T-cell (primary cell): ENCODE results near the gene PRKCB. TPM values are rescaled to one million over a fixed set of nuclear protein-coding genes. Genes with fewer than 3 reads are reported as not detected.

Source experiments
- ATAC-seq, 4 experiments: fragments of 200-7000 bp in 3 of 4; fragments of 150-1000 bp in 1 of 4; cut with Tn5 transposase; replicated peaks in 1 of 4; 1 replicate in 3 of 4; 2 replicates in 1 of 4; pipeline ENCODE4 v1.10.0; 2021; ENCODE audit warnings: moderate library complexity in 3 of 4, mild to moderate bottlenecking in 2 of 4, moderate number of reproducible peaks in 1 of 4
- CTCF ChIA-PET, 2 donors: fragments of 300-600 bp; sonication (Branson Sonifier 250); formaldehyde crosslinking; loops; one replicate each; lab custom pipeline; 2022; ENCODE audit warnings: antibody characterized with exemption in 2 of 2; lab: Charles Lee
- POLR2A ChIA-PET, 2 donors: fragments of 300-600 bp; sonication (Branson Sonifier 250); formaldehyde crosslinking; loops; one replicate each; lab custom pipeline; 2022; ENCODE audit warnings: antibody characterized with exemption in 2 of 2; lab: Charles Lee
- DNase-seq, 35 experiments: peaks; one replicate each; pipeline versions ENCODE4 v3.0.0 to v3.0.0-alpha.2; 2013 to 2023
- H3K27ac ChIP-seq: one replicate; pipeline ENCODE4 v1.5.1; 2013; ENCODE audit warnings: low read length
- H3K27me3 ChIP-seq, 2 experiments: replicated peaks in 1 of 2; 1 replicate in 1 of 2; 2 replicates in 1 of 2; pipeline versions ENCODE4 v1.6.1 to v1.7.0; 2013; ENCODE audit warnings: low read length in 1 of 2, mixed read lengths in 1 of 2; ENCODE audit not compliant: control insufficient read depth in 2 of 2, insufficient read depth in 2 of 2; ENCODE audit errors: extremely low read depth in 1 of 2
- H3K36me3 ChIP-seq, 2 donors: 1 replicate in 1 of 2; 2 replicates in 1 of 2; pipeline versions ENCODE4 v1.6.1 to v1.7.0; 2013; ENCODE audit warnings: low read length in 1 of 2; ENCODE audit not compliant: control insufficient read depth in 2 of 2, insufficient read depth in 1 of 2; ENCODE audit errors: extremely low read depth in 1 of 2
- H3K4me1 ChIP-seq, 2 experiments: 1 replicate in 1 of 2; 2 replicates in 1 of 2; pipeline versions ENCODE4 v1.6.1 to v1.7.0; 2013; ENCODE audit warnings: low read length in 2 of 2, mixed read lengths in 1 of 2; ENCODE audit not compliant: insufficient read depth in 2 of 2, control insufficient read depth in 1 of 2; ENCODE audit errors: extremely low read depth in 1 of 2
- H3K4me3 ChIP-seq, 2 donors: 1 replicate in 1 of 2; 2 replicates in 1 of 2; pipeline versions ENCODE4 v1.5.1 to v1.7.0; 2013; ENCODE audit warnings: mild to moderate bottlenecking in 2 of 2, low read length in 1 of 2, moderate library complexity in 1 of 2; ENCODE audit not compliant: control insufficient read depth in 1 of 2; ENCODE audit errors: extremely low read depth in 1 of 2
- H3K9me3 ChIP-seq: 2 replicates; pipeline ENCODE4 v1.7.0; 2013
- H3K27ac Mint-ChIP-seq, 2 donors: one replicate each; pipeline ENCODE4 v1.8.0; 2020 to 2021; ENCODE audit warnings: mild to moderate bottlenecking in 2 of 2, mixed read lengths in 2 of 2
- H3K27me3 Mint-ChIP-seq, 2 donors: one replicate each; pipeline ENCODE4 v1.8.0; 2021 to 2022; ENCODE audit warnings: mixed read lengths in 2 of 2
- H3K36me3 Mint-ChIP-seq: one replicate; pipeline ENCODE4 v1.8.0; 2021; ENCODE audit warnings: mixed read lengths
- H3K4me1 Mint-ChIP-seq, 3 donors: one replicate each; pipeline ENCODE4 v1.8.0; 2020 to 2022; ENCODE audit warnings: mixed read lengths in 3 of 3, mild to moderate bottlenecking in 1 of 3
- H3K4me3 Mint-ChIP-seq, 3 donors: one replicate each; pipeline ENCODE4 v1.8.0; 2020 to 2022; ENCODE audit warnings: mild to moderate bottlenecking in 3 of 3, mixed read lengths in 3 of 3, moderate library complexity in 3 of 3
- H3K9me3 Mint-ChIP-seq, 3 donors: one replicate each; pipeline ENCODE4 v1.8.0; 2020 to 2022; ENCODE audit warnings: mixed read lengths in 3 of 3
- WGBS: methylation state at CpG from one replicate; pipeline ENCODE4 v1.1.5; 2013; ENCODE audit warnings: missing lambda C conversion rate; ENCODE audit not compliant: insufficient coverage; 5-methylcytosine and 5-hydroxymethylcytosine counted together
- total RNA-seq, 35 experiments: library from RNA in 6 of 35; stranded (reverse) in 6 of 35; fragments of 120-200 nt in 1 of 35; gene quantifications; one replicate each; pipeline versions ENCODE4 v1.2.1 to v1.2.4 and lab custom pipeline; 2013 to 2026

PRKCB gene
- total RNA-seq, 5 donors from 2014 or later (not counting 1 experiment from before 2014, with no cell fraction given): 84.7 to 114 (median 105) TPM

GRCh38 chr16:23871924-23872323 is 36.1 kb downstream of the PRKCB start:
- Histone ChIP-seq H3K27me3 (no peaks in the 10 kb centered on the region), H3K4me3 (no peak overlapping the region), H3K36me3 (peaks cover 0 to 6% of the 10 kb centered on the region in 2 donors), H3K4me1 (peaks cover 13 to 35% of the 10 kb centered on the region in 2 experiments), H3K27ac (no peak overlapping the region), H3K9me3 (no peaks in the 10 kb centered on the region)
- Mint-ChIP-seq H3K4me3 (no peak overlapping the region), H3K27ac (no peak overlapping the region), H3K27me3 (no peaks in the 10 kb centered on the region), H3K36me3 (no peaks in the 10 kb centered on the region), H3K9me3 (no peaks in the 10 kb centered on the region), H3K4me1 (peaks cover 74 to 79% (median 74%) of the 10 kb centered on the region in 3 donors)
- ATAC-seq: no peak
- POLR2A ChIA-PET: no interaction called here
- no peak for DNase-seq
- CTCF ChIA-PET: interaction anchor here in 1 of 2 donors (0.7 kb wide), 1 partner anchor 81 kb away, joined by 5 read pairs; no protein-coding TSS in a partner anchor
- WGBS: 78% methylated on average over 2 of the region's 3 CpGs

GRCh38 chr16:23874613-23875294 is 39.0 kb downstream of the PRKCB start:
- Histone ChIP-seq H3K27me3 (no peaks in the 10 kb centered on the region), H3K36me3 (peaks cover 0 to 8% of the 10 kb centered on the region in 2 donors), H3K27ac (no peak overlapping the region), H3K4me3 (no peak overlapping the region), H3K4me1 (peaks cover 12 to 38% of the 10 kb centered on the region in 2 experiments), H3K9me3 (no peaks in the 10 kb centered on the region)
- no peak for DNase-seq
- Mint-ChIP-seq H3K36me3 (no peaks in the 10 kb centered on the region), H3K4me1 (peaks cover 70 to 81% (median 78%) of the 10 kb centered on the region in 3 donors), H3K27me3 (no peaks in the 10 kb centered on the region), H3K27ac (peak overlapping the region; percentile 65 to 78), H3K9me3 (no peaks in the 10 kb centered on the region), H3K4me3 (no peak overlapping the region)
- no CpG with 5 or more reads among the region's 5 CpGs for WGBS
- peak in 1 of 4 experiments; percentile 32 for ATAC-seq
- CTCF ChIA-PET: interaction anchor here (0.6 to 0.8 kb wide), 6 partner anchors 11 to 666 kb away, joined by 3 to 5 read pairs (median 4); no protein-coding TSS in a partner anchor
- POLR2A ChIA-PET: no interaction called here

DNA sequence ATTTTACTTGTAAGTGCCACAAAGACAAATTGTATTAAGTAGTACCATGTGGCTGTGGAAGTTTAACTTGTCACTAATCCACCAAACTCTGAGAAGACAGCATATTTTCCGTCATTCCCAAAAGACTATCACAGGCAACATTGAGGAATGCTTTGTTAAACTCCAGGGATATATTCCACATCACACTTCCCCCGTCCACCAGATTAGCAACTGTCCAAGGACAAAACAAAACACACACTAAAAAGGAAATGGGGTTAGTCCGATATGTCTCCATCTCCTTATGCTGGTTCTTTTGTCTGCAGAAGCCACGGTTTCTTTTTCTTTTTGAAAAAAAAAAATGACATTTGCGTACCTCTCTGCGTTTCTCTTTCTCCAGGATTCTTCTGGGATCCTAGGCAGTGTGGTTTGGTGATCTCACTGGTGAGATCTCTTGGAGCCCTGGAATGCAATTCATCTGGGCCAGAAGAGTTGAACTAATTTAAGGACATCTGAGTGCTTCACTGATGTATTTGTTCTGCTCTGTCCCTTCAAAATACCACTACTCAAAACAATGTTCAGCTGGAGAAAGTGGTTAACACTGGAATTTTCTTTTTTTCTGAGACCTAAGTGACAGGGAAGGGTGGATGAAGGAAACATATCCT is 40.6 kb downstream of the PRKCB start:
- Histone ChIP-seq H3K4me3 (no peak overlapping the region), H3K27me3 (no peaks in the 10 kb centered on the region), H3K36me3 (peaks cover 0 to 10% of the 10 kb centered on the region in 2 donors), H3K4me1 (peaks cover 14 to 40% of the 10 kb centered on the region in 2 experiments), H3K9me3 (no peaks in the 10 kb centered on the region), H3K27ac (no peak overlapping the region)
- no CpG with 5 or more reads among the region's 6 CpGs for WGBS
- ChIA-PET POLR2A (no interaction called here), CTCF (interaction anchor here (1.2 to 2.3 kb wide), 7 partner anchors 73 to 160 kb away, joined by 3 to 24 read pairs (median 7); no protein-coding TSS in a partner anchor)
- Mint-ChIP-seq H3K36me3 (no peaks in the 10 kb centered on the region), H3K27ac (peak overlapping the region; percentile 38 to 71), H3K4me3 (no peak overlapping the region), H3K27me3 (no peaks in the 10 kb centered on the region), H3K4me1 (peaks cover 77 to 81% (median 78%) of the 10 kb centered on the region in 3 donors), H3K9me3 (no peaks in the 10 kb centered on the region)
- no peak for DNase-seq
- ATAC-seq: no peak

DNA sequence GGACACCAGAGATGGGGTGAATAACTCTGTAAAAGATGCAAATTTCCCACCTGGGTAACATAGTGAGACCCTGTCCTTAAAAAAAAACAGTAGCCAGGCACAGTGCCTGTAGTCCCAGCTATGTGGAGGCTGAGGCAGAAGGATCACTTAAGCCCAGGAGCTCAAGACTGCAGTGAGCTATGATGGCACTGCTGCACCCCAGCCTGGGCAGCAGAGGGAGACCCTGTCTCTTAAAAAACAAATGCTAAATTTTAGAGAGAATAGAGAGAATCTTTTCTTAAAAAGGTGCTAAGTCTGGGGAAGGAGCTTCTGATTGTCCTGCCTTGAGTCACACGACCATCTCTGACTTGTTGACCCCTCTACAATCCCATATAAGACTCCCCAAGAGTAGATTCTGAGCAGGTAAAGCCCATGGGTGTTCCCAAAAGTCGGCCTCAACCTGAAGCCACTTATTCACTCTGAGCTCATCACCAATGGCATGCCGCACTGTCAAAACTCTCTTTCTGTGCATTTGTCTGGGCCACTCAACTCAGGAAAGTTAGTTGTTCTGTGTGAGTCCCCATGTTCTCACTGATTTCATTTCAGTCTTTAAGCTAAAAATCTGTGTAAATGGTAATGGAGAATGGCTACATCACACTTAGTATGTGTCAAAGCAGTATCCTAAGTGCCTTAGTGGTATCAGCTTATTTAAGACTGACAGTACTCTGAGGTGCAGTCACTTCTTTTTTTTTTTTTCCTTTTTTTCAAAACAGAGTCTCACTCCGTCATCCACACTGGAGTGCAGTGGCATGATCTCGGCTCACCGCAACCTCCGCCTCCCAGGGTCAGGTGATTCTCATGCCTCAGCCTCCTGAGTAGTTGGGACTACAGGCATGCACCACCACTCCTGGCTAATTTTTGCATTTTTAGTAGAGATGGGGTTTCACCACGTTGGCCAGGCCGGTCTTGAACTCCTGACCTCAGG is 41.6 kb downstream of the PRKCB start:
- no peak overlapping the region for H3K27ac ChIP-seq
- H3K4me3 Mint-ChIP-seq: no peak overlapping the region
- WGBS: 92% methylated on average over 4 of the region's 9 CpGs
- H3K27me3 Mint-ChIP-seq: no peaks in the 10 kb centered on the region
- no peak overlapping the region for H3K4me3 ChIP-seq
- no peaks in the 10 kb centered on the region for H3K27me3 ChIP-seq
- H3K4me1 Mint-ChIP-seq: peaks cover 80 to 82% (median 81%) of the 10 kb centered on the region in 3 donors
- H3K36me3 Mint-ChIP-seq: no peaks in the 10 kb centered on the region
- H3K27ac Mint-ChIP-seq: peak overlapping the region; percentile 38 to 39
- H3K4me1 ChIP-seq: peaks cover 19 to 44% of the 10 kb centered on the region in 2 experiments
- DNase-seq: peak in 16 of 35 experiments; percentile 5 to 48 (median 16)
- ChIA-PET CTCF (interaction anchor here (0.6 to 2.3 kb wide), 16 partner anchors 61 to 637 kb away, joined by 3 to 24 read pairs (median 4); no protein-coding TSS in a partner anchor), POLR2A (interaction anchor here in 1 of 2 donors (0.7 to 1.0 kb wide), 2 partner anchors 133 to 1138 kb away, joined by 3 to 4 read pairs; partner anchors contain the start of gene ARHGAP17)
- H3K9me3 ChIP-seq: no peaks in the 10 kb centered on the region
- no peaks in the 10 kb centered on the region for H3K9me3 Mint-ChIP-seq
- peak in 3 of 4 experiments; percentile 56 to 67 (median 56) for ATAC-seq
- peaks cover 0 to 10% of the 10 kb centered on the region in 2 donors for H3K36me3 ChIP-seq

DNA sequence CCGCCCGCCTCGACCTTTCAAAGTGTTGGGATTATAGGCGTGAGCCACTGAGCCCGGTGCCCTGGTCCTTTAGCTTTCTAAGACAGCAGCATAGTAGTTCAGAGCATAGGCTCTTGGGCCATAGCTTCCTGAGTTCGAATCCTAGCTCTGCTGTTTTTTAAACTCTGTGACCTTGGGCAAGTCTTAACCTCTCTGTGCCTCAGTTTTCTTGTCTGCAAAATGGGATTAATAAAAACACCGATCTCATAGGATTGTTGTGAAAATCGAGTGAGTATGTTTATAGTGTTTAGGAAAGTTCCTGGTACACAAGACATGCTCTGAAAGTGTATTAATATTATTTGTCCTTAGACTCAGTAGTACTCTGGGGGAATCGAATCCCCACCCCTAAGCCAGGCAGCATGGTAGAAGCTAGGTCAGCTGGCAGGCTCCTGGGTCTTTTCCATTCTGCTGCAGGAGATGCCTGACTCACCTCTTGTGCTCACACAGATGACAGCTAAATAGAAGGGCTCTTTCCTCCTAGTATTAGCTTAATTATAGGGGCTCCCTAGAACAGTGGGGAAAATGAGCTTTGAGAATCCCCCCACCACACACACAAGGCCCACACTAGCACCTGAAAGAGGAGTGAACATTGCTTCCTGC is 44.1 kb downstream of the PRKCB start:
- no peaks in the 10 kb centered on the region for H3K27me3 Mint-ChIP-seq
- WGBS: 90% methylated on average over 6 of the region's 9 CpGs
- H3K4me1 Mint-ChIP-seq: peaks cover 85 to 88% (median 87%) of the 10 kb centered on the region in 3 donors
- Histone ChIP-seq H3K36me3 (peaks cover 0 to 10% of the 10 kb centered on the region in 2 donors), H3K4me3 (no peak overlapping the region), H3K4me1 (peaks cover 17 to 48% of the 10 kb centered on the region in 2 experiments), H3K9me3 (no peaks in the 10 kb centered on the region), H3K27me3 (no peaks in the 10 kb centered on the region), H3K27ac (no peak overlapping the region)
- no peaks in the 10 kb centered on the region for H3K9me3 Mint-ChIP-seq
- CTCF ChIA-PET: interaction anchor here (0.5 to 1.6 kb wide), 7 partner anchors 16 to 130 kb away, joined by 3 to 10 read pairs (median 4); no protein-coding TSS in a partner anchor
- POLR2A ChIA-PET: interaction anchor here in 1 of 2 donors (0.6 kb wide), 1 partner anchor 981 kb away, joined by 6 read pairs; no protein-coding TSS in a partner anchor
- H3K4me3 Mint-ChIP-seq: no peak overlapping the region
- H3K27ac Mint-ChIP-seq: peak overlapping the region; percentile 18 to 79
- H3K36me3 Mint-ChIP-seq: peaks cover 17% of the 10 kb centered on the region
- DNase-seq (no peak), ATAC-seq (no peak)
